AG04450 (cell line): ENCODE results near the gene CD2BP2. TPM values are rescaled to one million over a fixed set of nuclear protein-coding genes. Genes with fewer than 3 reads are reported as not detected.
"Not testable (repeated sequence)": the region's sequence is repeated elsewhere in the genome, so short reads cannot be mapped to it uniquely, and the experiment has no call there.

Experiments
- CTCF ChIA-PET: fragments of 300-600, 350-600 bp; formaldehyde crosslinking; extraction: SDS; loops from one replicate; lab custom pipeline; 2022; ENCODE audit warnings: antibody characterized with exemption, inconsistent platforms; lab: Charles Lee
- POLR2A ChIA-PET: fragments of 350-600 bp; formaldehyde crosslinking; extraction: SDS; loops from one replicate; lab custom pipeline; 2021; ENCODE audit warnings: antibody characterized with exemption, inconsistent platforms; lab: Yijun Ruan, JAX
- DNase-seq: peaks from one replicate; pipeline ENCODE4 v3.0.0-alpha.2; 2011; ENCODE audit warnings: low read depth, low spot score
- H3K27ac ChIP-seq: one replicate; pipeline ENCODE4 v1.5.1; 2012; ENCODE audit warnings: low read depth, low read length, control low read depth
- H3K27me3 ChIP-seq: one replicate; pipeline ENCODE4 v1.6.0; 2012; ENCODE audit warnings: low read length; ENCODE audit not compliant: control insufficient read depth, insufficient read depth
- H3K4me3 ChIP-seq: 2 replicates; pipeline ENCODE4 v1.5.1; 2011; ENCODE audit warnings: mild to moderate bottlenecking, low read depth, low read length, control low read depth
- H3K9me3 ChIP-seq: 2 replicates; pipeline ENCODE4 v1.5.1; 2012; ENCODE audit warnings: low read length; ENCODE audit not compliant: control insufficient read depth, insufficient read depth
- CTCF ChIP-seq: IDR thresholded peaks from 2 replicates; pipeline ENCODE4 v1.5.1; 2011; ENCODE audit warnings: low read depth, low read length, control low read depth, inconsistent platforms
- polyA plus RNA-seq: library from polyadenylated mRNA; depleted of rRNA; stranded (reverse); fragments of >200 nt; gene quantifications from 2 replicates; pipeline ENCODE4 v1.2.3, GENCODE V29; 2011; rRNA removed

Gene CD2BP2
- polyA plus RNA-seq, 1 experiment, result 49.5 TPM

- Histone ChIP-seq H3K27me3 (no peaks in the 10 kb centered on the region), H3K9me3 (no peaks in the 10 kb centered on the region; the same call in 1 of the 2 replicates), H3K27ac (peak overlapping the region; percentile 21), H3K4me3 (peak overlapping the region; percentile 52)
- ChIA-PET CTCF (interaction anchor here (1.2 kb wide), 1 partner anchor 244 kb away, joined by 3 read pairs; no protein-coding TSS in a partner anchor), POLR2A (interaction anchor here (0.6 to 1.2 kb wide), 4 partner anchors 8 to 33 kb away, joined by 3 to 6 read pairs (median 4); no protein-coding TSS in a partner anchor)
- no peak for TF ChIP-seq CTCF
- DNase-seq, result no peak
Measured at GRCh38 chr16:30335598-30336474, 19.3 kb downstream of the CD2BP2 start.

GRCh38 chr16:30335028-30335597 is 20.0 kb downstream of the CD2BP2 start:
- Histone ChIP-seq H3K4me3 (peak overlapping the region; percentile 72), H3K27ac (peak overlapping the region; percentile 61)
- DNase-seq, result peak; percentile 27
- H3K27me3 ChIP-seq, H3K9me3 ChIP-seq: not testable (repeated sequence)
- POLR2A ChIA-PET, result interaction anchor here (0.6 to 1.2 kb wide), 4 partner anchors 9 to 34 kb away, joined by 3 to 6 read pairs (median 4); no protein-coding TSS in a partner anchor
- CTCF ChIA-PET, result interaction anchor here (1.2 kb wide), 1 partner anchor 243 kb away, joined by 3 read pairs; no protein-coding TSS in a partner anchor

GRCh38 chr16:30334473-30334989 is 20.6 kb downstream of the CD2BP2 start:
- DNase-seq, result peak; percentile 32
- H3K27me3 ChIP-seq, H3K9me3 ChIP-seq, CTCF ChIA-PET, H3K27ac ChIP-seq: not testable (repeated sequence)
- H3K4me3 ChIP-seq, result peak overlapping the region; percentile 72
- POLR2A ChIA-PET, result interaction anchor here (1.2 kb wide), 1 partner anchor 10 kb away, joined by 5 read pairs; no protein-coding TSS in a partner anchor

GRCh38 chr16:30324220-30324619 is 30.9 kb downstream of the CD2BP2 start:
- DNase-seq, H3K27me3 ChIP-seq, H3K27ac ChIP-seq, H3K4me3 ChIP-seq, H3K9me3 ChIP-seq, CTCF ChIA-PET, POLR2A ChIA-PET: not testable (repeated sequence)

GRCh38 chr16:30318647-30319046 is 36.5 kb downstream of the CD2BP2 start:
- H3K27me3 ChIP-seq, CTCF ChIA-PET, H3K4me3 ChIP-seq, H3K27ac ChIP-seq, H3K9me3 ChIP-seq, DNase-seq: not testable (repeated sequence)
- POLR2A ChIA-PET, result interaction anchor here (0.6 kb wide), 1 partner anchor 99 kb away, joined by 3 read pairs; no protein-coding TSS in a partner anchor

- POLR2A ChIA-PET, H3K9me3 ChIP-seq, DNase-seq, CTCF ChIA-PET, H3K4me3 ChIP-seq, H3K27ac ChIP-seq, H3K27me3 ChIP-seq: not testable (repeated sequence)
Measured at GRCh38 chr16:30310937-30311336, 44.2 kb downstream of the CD2BP2 start.

GRCh38 chr16:30309255-30309654 is 45.9 kb downstream of the CD2BP2 start:
- H3K4me3 ChIP-seq, H3K27ac ChIP-seq, POLR2A ChIA-PET, H3K27me3 ChIP-seq, CTCF ChIA-PET, H3K9me3 ChIP-seq, DNase-seq: not testable (repeated sequence)

Other genes starting within 250 kb of the CD2BP2 start
- 1.2 and 1.9 TPM in 2 replicates for gene GDPD3, start 241.8 kb downstream of the CD2BP2 start, polyA plus RNA-seq
- gene MAPK3, start 232.1 kb downstream of the CD2BP2 start, polyA plus RNA-seq, result 82.5 and 91.7 TPM in 2 replicates
- 2.9 and 4.2 TPM in 2 replicates for gene CORO1A, start 171.7 kb downstream of the CD2BP2 start, polyA plus RNA-seq
- 17.5 and 38.2 TPM in 2 replicates for gene BOLA2B, start 161.6 kb downstream of the CD2BP2 start, polyA plus RNA-seq
- gene SLX1A, start 161.4 kb downstream of the CD2BP2 start, polyA plus RNA-seq, result 3.8 and 13.4 TPM in 2 replicates
- gene SULT1A3, start 156.1 kb downstream of the CD2BP2 start, polyA plus RNA-seq, result 7.3 and 8.5 TPM in 2 replicates
- gene NPIPB13, start 106.8 kb downstream of the CD2BP2 start, polyA plus RNA-seq, result 0.83 and 1.7 TPM in 2 replicates
- 12.0 and 14.8 TPM in 2 replicates for gene TBC1D10B, start 15.2 kb upstream of the CD2BP2 start, polyA plus RNA-seq
- gene MYL11, start 19.5 kb upstream of the CD2BP2 start, polyA plus RNA-seq, result 0.55 TPM in 1 of 2 replicates, not detected in the other
- gene SEPTIN1, start 27.3 kb upstream of the CD2BP2 start, polyA plus RNA-seq, result not detected in 2 replicates
- gene ZNF48, start 40.1 kb upstream of the CD2BP2 start, polyA plus RNA-seq, result 4.3 and 5.3 TPM in 2 replicates
- 9.3 and 10.1 TPM in 2 replicates for gene ZNF771, start 52.3 kb upstream of the CD2BP2 start, polyA plus RNA-seq
- gene DCTPP1, start 74.7 kb upstream of the CD2BP2 start, polyA plus RNA-seq, result 34.1 and 34.7 TPM in 2 replicates
- 41.2 and 47.1 TPM in 2 replicates for gene SEPHS2, start 90.6 kb upstream of the CD2BP2 start, polyA plus RNA-seq
- not detected in 2 replicates for gene ITGAL, start 117.4 kb upstream of the CD2BP2 start, polyA plus RNA-seq
- 9.8 and 14.5 TPM in 2 replicates for gene ZNF768, start 171.3 kb upstream of the CD2BP2 start, polyA plus RNA-seq
- 4.9 and 5.0 TPM in 2 replicates for gene ZNF747, start 179.6 kb upstream of the CD2BP2 start, polyA plus RNA-seq
- gene ZNF764, start 203.1 kb upstream of the CD2BP2 start, polyA plus RNA-seq, result 2.5 and 3.2 TPM in 2 replicates
- gene ZNF688, start 216.4 kb upstream of the CD2BP2 start, polyA plus RNA-seq, result 5.5 and 6.8 TPM in 2 replicates
- gene ZNF785, start 230.4 kb upstream of the CD2BP2 start, polyA plus RNA-seq, result 4.7 and 6.6 TPM in 2 replicates